NCI-H2227 (cell line): ENCODE results near the gene TPSB2.

Source experiments
- DNase-seq: peaks from one replicate; lab custom pipeline; 2025; ENCODE audit not compliant: unreplicated experiment; lab: John Stamatoyannopoulos, UW

TPSB2 gene

GRCh38 chr16:1220841-1221627 is 8.9 kb downstream of the TPSB2 start:
- DNase-seq = no peak

- no peak for DNase-seq
These were observed 9.8 kb downstream of the TPSB2 start for GRCh38 chr16:1220098-1220728.

- DNase-seq = no peak
These were observed 10.9 kb downstream of the TPSB2 start for GRCh38 chr16:1218930-1219611.

- no peak for DNase-seq
These were observed 11.7 kb downstream of the TPSB2 start for GRCh38 chr16:1218061-1218929.

GRCh38 chr16:1217526-1217925 is 12.5 kb downstream of the TPSB2 start:
- DNase-seq = no peak

- no peak for DNase-seq
These were observed 13.1 kb downstream of the TPSB2 start for GRCh38 chr16:1216681-1217400.

GRCh38 chr16:1216296-1216619 is 13.7 kb downstream of the TPSB2 start:
- DNase-seq = no peak

- no peak for DNase-seq
These were observed 14.2 kb downstream of the TPSB2 start for GRCh38 chr16:1215574-1216295.

GRCh38 chr16:1214719-1215118 is 15.3 kb downstream of the TPSB2 start:
- DNase-seq = no peak

- DNase-seq = no peak
These were observed 16.1 kb downstream of the TPSB2 start for GRCh38 chr16:1213796-1214372.

- no peak for DNase-seq
These were observed 16.8 kb downstream of the TPSB2 start for GRCh38 chr16:1213231-1213630.

- DNase-seq = no peak
These were observed 17.3 kb downstream of the TPSB2 start for GRCh38 chr16:1212616-1213194.

GRCh38 chr16:1211451-1212268 is 18.3 kb downstream of the TPSB2 start:
- no peak for DNase-seq

GRCh38 chr16:1210461-1210860 is 19.5 kb downstream of the TPSB2 start:
- DNase-seq = no peak

- DNase-seq = no peak
These were observed 20.9 kb downstream of the TPSB2 start for GRCh38 chr16:1209081-1209480.

GRCh38 chr16:1208239-1208830 is 21.6 kb downstream of the TPSB2 start:
- no peak for DNase-seq

- DNase-seq = no peak
These were observed 23.2 kb downstream of the TPSB2 start for GRCh38 chr16:1206786-1207185.

GRCh38 chr16:1206326-1206725 is 23.7 kb downstream of the TPSB2 start:
- no peak for DNase-seq
